AML-193 (cell line): ENCODE measurements around the gene RPS6KA2.

Experiments used
- DNase-seq, 2 experiments: peaks; one replicate each; lab custom pipeline; 2025; lab: John Stamatoyannopoulos, UW

RPS6KA2 gene

DNA sequence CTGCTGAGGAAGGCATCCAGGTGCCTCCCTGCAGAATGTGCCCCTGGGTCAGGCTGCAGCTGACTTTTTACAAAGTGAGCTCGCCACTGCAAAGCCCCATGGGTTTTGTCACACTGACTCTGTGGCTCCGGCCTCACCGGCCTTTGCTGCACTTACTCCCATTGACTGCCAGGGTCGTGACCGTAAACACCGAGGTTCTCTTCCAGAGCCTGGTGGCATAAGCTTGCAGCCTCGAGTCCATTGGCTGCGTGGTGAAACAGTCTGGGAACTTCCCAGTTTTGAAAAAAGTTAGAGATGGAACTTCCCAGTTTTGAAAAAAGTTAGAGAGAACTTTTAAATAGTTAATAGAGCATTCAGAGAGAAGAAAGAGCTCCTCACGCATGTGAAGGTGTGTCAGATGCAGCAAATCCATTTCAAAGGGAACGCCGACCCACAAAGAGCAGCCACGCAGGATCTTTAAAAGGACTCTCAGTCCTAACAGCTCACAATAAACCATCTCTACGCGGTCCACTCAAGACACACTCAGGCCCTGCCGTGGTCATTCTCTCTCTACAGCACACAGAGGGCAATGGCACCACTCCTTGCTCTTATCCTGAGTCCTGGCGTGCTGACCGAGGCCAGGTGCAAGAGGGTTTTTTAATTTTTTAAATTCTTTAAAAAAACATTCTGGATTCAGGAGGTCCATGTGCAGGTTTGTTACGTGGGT, 53.4 kb downstream of the RPS6KA2 start:
- no peak for DNase-seq

DNA sequence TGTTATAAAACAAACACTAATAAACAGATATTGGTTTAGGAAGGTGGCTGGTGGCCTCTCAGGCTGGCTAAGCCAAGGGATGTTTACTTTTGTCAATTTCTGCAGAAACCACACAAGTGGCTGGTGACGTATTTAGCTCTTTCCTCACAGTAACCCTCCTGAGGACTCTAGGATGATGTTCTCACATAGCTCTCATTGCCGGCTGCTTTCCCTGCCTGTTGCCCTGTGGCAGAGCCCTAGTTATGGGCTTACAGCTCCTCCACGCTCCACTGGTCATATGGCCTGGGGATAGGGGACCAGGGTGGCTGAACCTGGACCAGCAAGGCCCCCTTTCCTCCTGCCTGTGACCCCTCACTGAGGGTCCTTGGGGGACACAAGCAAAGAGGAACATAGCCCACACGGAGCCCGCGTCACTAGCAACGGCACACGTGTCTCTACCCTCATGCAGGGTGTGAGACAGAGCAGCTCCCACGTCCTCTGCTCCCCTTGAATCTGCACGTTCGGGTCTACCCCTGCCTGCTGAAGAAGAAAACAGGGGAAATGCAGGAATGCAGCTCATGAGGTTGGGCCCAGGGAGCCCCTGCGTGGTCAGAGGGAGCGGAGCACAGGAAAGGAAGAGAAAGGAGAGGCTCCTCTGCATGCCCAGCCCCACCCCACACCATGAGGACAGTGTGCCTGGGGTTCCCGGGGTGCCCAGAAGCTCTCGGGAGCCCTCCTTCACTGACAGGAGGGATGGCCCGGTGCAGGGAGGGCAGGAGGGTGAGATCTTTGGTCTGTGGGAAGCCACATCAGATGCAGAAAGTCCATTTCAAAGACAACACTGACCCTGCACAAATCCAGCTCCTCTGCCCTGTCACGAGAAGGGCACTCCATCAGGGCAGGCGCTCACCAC, 54.4 kb downstream of the RPS6KA2 start:
- DNase-seq, result no peak

DNA sequence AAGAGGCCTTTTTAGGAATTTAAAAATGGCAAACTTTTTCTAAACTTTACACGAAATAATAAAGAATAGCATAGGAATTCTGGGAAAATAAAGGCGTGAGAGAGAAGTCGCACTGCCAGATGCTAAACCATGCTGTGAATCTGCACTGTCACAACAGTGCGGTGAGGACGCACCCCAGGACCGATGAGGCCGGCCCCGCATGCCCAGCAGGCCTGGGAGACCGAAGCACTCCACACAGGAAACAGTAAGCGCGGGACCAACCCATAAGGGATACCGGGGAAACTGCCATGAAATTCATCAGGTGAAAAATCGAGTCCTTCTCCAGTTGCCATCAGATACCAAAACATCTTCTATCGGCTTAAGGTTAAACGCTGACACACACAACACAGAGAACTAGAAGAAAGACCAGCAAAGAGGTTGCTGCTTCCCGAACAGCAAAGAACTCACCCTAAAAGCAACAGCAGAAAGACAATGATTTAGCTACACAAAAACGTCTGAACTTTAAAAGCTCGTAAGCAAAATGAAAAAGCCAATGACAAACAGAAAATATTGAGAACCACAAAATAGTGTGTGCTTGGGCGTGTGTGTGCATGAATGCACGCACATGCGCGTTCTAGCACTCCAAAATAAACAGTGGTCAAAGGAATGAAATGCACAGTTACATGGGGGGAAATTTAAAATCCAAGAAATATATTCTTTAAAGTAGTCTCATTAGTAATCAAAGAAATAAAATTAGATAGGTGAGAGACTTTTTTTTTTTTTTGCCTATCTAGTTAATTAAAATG, 55.9 kb downstream of the RPS6KA2 start:
- DNase-seq, result no peak

- no peak for DNase-seq
These were observed 57.8 kb downstream of the RPS6KA2 start for GRCh38 chr6:166569206-166569605.

DNA sequence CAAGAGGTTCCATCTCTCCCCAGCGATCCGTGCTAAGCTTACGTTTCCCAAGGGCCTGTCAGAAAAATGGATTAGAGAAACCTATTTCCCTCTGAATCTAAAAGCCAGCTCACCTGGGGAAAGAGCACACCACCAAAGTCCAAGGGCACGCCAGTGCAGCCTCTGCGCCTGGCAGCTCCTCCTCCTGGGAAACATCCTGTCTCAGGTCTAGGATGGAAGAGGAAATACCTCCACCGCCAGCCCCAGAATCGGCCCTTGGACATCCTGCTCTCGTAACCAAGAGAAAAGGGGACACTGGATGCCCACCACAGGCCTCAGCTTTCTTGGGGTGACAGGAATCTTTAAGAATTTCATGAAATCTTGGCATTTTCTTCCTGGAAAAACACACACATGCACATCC, 59.2 kb downstream of the RPS6KA2 start:
- DNase-seq, result no peak

DNA sequence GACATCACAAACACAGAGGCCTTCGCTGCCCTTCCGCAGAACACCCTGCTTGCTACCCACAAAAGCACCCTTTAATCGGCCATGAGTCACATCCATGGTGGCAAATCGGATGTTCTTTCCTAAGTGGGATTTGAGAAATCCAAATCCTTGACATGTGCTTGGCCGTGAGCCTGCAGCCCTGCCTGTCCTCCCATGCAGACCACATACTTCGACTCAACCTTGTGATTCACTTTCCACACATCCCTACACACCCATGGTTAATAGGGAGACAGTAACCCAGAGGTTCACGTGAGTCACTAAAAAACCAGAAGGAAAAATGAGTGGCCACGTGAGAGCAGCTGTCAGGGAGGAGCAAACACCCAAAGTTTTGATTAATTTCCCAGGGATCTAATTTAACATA, 59.9 kb downstream of the RPS6KA2 start:
- no peak for DNase-seq

- no peak for DNase-seq
These were observed 60.7 kb downstream of the RPS6KA2 start for GRCh38 chr6:166566026-166567011.

GRCh38 chr6:166565084-166565967, 61.7 kb downstream of the RPS6KA2 start:
- DNase-seq, result no peak

GRCh38 chr6:166563805-166564204, 63.2 kb downstream of the RPS6KA2 start:
- DNase-seq, result no peak

DNA sequence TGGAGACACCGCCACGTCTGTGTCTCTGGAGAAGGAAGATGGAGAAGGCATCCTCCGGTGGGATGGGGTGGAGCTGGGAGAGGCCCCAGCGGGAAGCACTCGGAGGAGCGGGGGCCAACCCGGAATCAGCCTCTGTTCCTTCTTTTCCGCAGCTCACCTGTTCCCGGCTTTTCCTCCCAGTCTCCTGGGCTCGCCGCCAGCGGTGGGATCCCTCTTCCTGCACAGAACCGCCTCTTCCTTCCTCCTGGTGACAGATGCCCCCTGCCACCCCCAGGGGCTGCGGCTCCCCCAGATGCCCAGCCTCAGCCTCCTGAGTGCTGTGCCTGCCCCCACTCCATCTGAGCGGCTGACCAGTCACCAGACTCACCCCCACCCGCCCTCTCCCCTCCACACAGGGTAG, 63.9 kb downstream of the RPS6KA2 start:
- no peak for DNase-seq

GRCh38 chr6:166562726-166563125, 64.3 kb downstream of the RPS6KA2 start:
- DNase-seq, result no peak

- no peak for DNase-seq
These were observed 65.2 kb downstream of the RPS6KA2 start for GRCh38 chr6:166561771-166562359.

- no peak for DNase-seq
These were observed 66.8 kb downstream of the RPS6KA2 start for GRCh38 chr6:166560222-166560621.

DNA sequence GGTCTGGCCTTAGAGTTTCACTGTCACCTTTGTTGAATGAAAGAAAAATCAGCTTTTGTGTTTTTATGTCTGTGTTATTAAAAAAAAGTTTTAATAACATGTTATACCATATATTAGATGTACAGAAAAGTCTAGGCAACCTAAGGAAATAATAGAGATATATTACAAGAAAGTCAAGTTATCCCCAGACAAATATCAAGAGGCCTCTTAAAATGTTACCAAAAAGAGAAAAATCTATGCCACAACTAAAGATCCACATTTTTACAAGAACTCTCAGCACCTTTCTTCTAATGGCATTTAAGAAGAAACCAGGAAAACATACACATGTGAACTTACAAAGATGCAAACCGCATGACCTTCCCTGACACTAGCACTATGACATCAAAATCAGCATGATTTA, 67.4 kb downstream of the RPS6KA2 start:
- no peak for DNase-seq

- DNase-seq, result no peak
These were observed 67.8 kb downstream of the RPS6KA2 start for GRCh38 chr6:166559211-166559610.

- no peak for DNase-seq
These were observed 68.7 kb downstream of the RPS6KA2 start for GRCh38 chr6:166558156-166559005.

DNA sequence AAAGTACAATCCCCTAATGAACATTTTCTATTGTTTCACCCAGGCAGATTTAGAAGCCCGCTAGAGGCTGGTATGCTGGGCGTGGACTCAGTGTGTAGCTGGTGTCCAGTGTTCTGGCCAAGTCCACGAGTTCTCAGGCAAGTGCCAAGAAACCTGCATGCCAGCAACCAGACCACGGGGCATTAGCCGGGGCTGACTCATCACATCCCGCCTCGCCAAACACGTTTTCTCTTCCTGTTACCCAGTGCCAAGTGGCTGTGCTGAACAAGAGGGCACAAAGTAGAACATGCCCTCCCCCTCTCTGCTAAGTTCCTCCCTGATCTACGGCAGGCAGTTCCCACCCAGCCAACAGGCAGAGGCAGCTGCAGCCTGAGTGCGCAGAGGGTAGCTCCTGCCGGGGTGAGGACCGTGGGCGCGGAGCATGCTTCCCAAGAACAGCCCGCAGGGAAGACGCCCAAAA, 70.2 kb downstream of the RPS6KA2 start:
- DNase-seq, result peak; percentile 40 to 42

GRCh38 chr6:166556336-166556735, 70.7 kb downstream of the RPS6KA2 start:
- DNase-seq, result no peak

DNA sequence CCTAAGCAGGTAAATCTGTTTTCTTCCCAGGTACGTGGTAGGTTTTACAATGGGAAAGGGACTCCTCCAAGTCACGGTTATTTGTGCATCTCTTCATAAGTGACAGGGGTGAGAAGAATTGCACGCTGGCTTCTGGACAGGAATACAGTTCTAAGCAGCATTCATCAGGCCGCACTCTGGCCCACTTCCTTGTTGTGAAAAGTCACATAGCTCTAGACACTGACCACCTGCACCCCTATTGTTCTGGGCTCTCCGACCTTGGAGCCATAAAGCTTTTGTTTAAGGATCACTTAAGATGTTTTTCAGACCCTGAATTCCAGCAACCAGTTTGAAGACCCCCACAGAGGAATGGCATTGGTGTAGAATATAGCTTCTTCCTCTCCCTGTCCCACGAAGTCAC, 72.0 kb downstream of the RPS6KA2 start:
- no peak for DNase-seq
